Mesendoderm (in vitro differentiated cells): ENCODE measurements around the gene EIF4E1B.

ENCODE experiments used
- DNase-seq: peaks from one replicate; pipeline ENCODE4 v3.0.0; 2013
- H2AK5ac ChIP-seq: 2 replicates; pipeline ENCODE4 v1.6.1; 2013; ENCODE audit warnings: low read length, inconsistent platforms
- H2BK120ac ChIP-seq: 2 replicates; pipeline ENCODE4 v1.6.1; 2013; ENCODE audit warnings: low read depth, mild to moderate bottlenecking, low read length, moderate library complexity, mixed read lengths
- H2BK15ac ChIP-seq: replicated peaks from 2 replicates; pipeline ENCODE4 v1.6.1; 2013; ENCODE audit warnings: low read depth, mild to moderate bottlenecking, moderate library complexity
- H2BK5ac ChIP-seq: 2 replicates; pipeline ENCODE4 v1.6.1; 2013; ENCODE audit warnings: low read length, inconsistent platforms
- H3K18ac ChIP-seq: 2 replicates; pipeline ENCODE4 v1.6.1; 2013; ENCODE audit warnings: mild to moderate bottlenecking, low read length, mixed read lengths
- H3K23ac ChIP-seq: one replicate; pipeline ENCODE4 v1.6.1; 2013; ENCODE audit warnings: low read length
- H3K27ac ChIP-seq: 2 replicates; pipeline ENCODE4 v1.5.1; 2013; ENCODE audit warnings: low read depth, mild to moderate bottlenecking, inconsistent platforms, low read length, moderate library complexity
- H3K27me3 ChIP-seq: 2 replicates; pipeline ENCODE4 v1.6.1; 2013; ENCODE audit warnings: low read length, control low read depth, mild to moderate bottlenecking, inconsistent platforms; ENCODE audit not compliant: insufficient read depth, poor library complexity
- H3K36me3 ChIP-seq: 2 replicates; pipeline ENCODE4 v1.6.1; 2013; ENCODE audit warnings: low read length, inconsistent platforms; ENCODE audit not compliant: control insufficient read depth, insufficient read depth
- H3K4ac ChIP-seq: one replicate; pipeline ENCODE4 v1.6.1; 2013; ENCODE audit warnings: low read depth, mild to moderate bottlenecking, low read length, moderate library complexity
- H3K4me1 ChIP-seq: 2 replicates; pipeline ENCODE4 v1.6.1; 2013; ENCODE audit warnings: low read depth, low read length, inconsistent platforms; ENCODE audit not compliant: control insufficient read depth
- H3K4me2 ChIP-seq: 2 replicates; pipeline ENCODE4 v1.6.1; 2013; ENCODE audit warnings: low read length
- H3K4me3 ChIP-seq: 2 replicates; pipeline ENCODE4 v1.5.1; 2013; ENCODE audit warnings: mild to moderate bottlenecking, low read length
- H3K56ac ChIP-seq: one replicate; pipeline ENCODE4 v1.6.1; 2013; ENCODE audit warnings: low read length
- H3K79me1 ChIP-seq: 2 replicates; pipeline ENCODE4 v1.6.1; 2013; ENCODE audit warnings: low read length, inconsistent platforms
- H3K79me2 ChIP-seq: 2 replicates; pipeline ENCODE4 v1.6.1; 2013; ENCODE audit warnings: mild to moderate bottlenecking, low read length; ENCODE audit not compliant: control insufficient read depth, insufficient read depth
- H3K9ac ChIP-seq: 2 replicates; pipeline ENCODE4 v1.6.1; 2013; ENCODE audit warnings: low read length, inconsistent platforms
- H4K5ac ChIP-seq: one replicate; pipeline ENCODE4 v1.6.1; 2013; ENCODE audit warnings: low read length
- H4K8ac ChIP-seq: one replicate; pipeline ENCODE4 v1.6.1; 2013; ENCODE audit warnings: low read depth, mild to moderate bottlenecking, control low read depth, low read length, moderate library complexity
- whole genome bisulfite sequencing: extraction: QIAGEN DNeasy Blood & Tissue Kit; methylation state at CpG from one replicate; pipeline ENCODE4 v1.1.7; 2013; ENCODE audit warnings: low lambda C conversion rate, missing lambda C conversion rate; ENCODE audit not compliant: insufficient coverage; ENCODE audit errors: extremely low coverage; 5-methylcytosine and 5-hydroxymethylcytosine counted together

Gene EIF4E1B

GRCh38 chr5:176651472-176651980, 21.1 kb downstream of the EIF4E1B start:
- Histone ChIP-seq H3K36me3 (no peaks in the 10 kb centered on the region), H3K18ac (no peak overlapping the region)

DNA sequence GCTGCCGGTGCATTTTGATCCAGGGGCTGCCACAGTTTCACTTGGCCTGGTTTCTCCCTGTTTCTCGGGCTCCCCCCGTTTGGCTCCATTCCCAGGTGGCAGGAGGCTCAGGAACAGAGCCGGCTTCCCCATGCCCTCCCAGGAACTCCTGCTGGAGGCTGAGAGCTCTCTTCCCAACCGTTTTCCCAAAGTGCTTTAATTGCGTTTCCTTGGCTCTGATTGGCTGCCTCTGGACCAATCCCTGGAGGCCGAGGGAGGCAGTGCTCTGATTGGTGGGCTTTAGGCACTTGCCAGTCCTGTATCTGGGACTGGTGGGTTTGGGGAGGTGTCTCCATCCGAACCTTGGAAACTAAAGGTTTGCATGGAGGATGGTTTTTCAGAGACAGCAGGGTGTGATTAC, 21.7 kb downstream of the EIF4E1B start:
- Histone ChIP-seq H3K23ac (no peak overlapping the region), H3K4me2 (no peak overlapping the region), H2BK5ac (no peak overlapping the region), H3K4me3 (no peak overlapping the region), H3K4me1 (no peaks in the 10 kb centered on the region), H3K79me2 (peaks cover 3% of the 10 kb centered on the region), H3K27me3 (no peaks in the 10 kb centered on the region), H2BK120ac (no peak overlapping the region), H4K5ac (no peak overlapping the region), H4K8ac (no peak overlapping the region), H3K56ac (no peak overlapping the region), H3K4ac (no peak overlapping the region), H3K9ac (no peak overlapping the region), H2BK15ac (no peak overlapping the region), H3K36me3 (no peaks in the 10 kb centered on the region), H3K27ac (no peak overlapping the region), H3K18ac (no peak overlapping the region), H3K79me1 (peaks cover 11% of the 10 kb centered on the region), H2AK5ac (no peak overlapping the region)
- WGBS, result no CpG with 5 or more reads among the region's 8 CpGs
- peak; percentile 68 for DNase-seq

More at GRCh38 chr5:176651472-176651980, 21.1 kb downstream of the EIF4E1B start:
- peaks cover 2% of the 10 kb centered on the region for H3K4me1 ChIP-seq
- H3K27me3 ChIP-seq, result no peaks in the 10 kb centered on the region
- no peak overlapping the region for H2BK120ac ChIP-seq
- H3K9ac ChIP-seq, result no peak overlapping the region
- no peak overlapping the region for H3K4me2 ChIP-seq
- no peak overlapping the region for H3K4ac ChIP-seq
- H3K79me1 ChIP-seq, result peaks cover 11% of the 10 kb centered on the region
- no peak overlapping the region for H2BK5ac ChIP-seq
- no CpG with 5 or more reads among the region's 17 CpGs for WGBS
- no peak overlapping the region for H3K27ac ChIP-seq
- H3K56ac ChIP-seq, result no peak overlapping the region
- H4K5ac ChIP-seq, result no peak overlapping the region
- H3K79me2 ChIP-seq, result peaks cover 3% of the 10 kb centered on the region
- H2BK15ac ChIP-seq, result no peak overlapping the region
- H2AK5ac ChIP-seq, result no peak overlapping the region
- DNase-seq, result no peak
- no peak overlapping the region for H3K4me3 ChIP-seq
- H3K23ac ChIP-seq, result no peak overlapping the region
- no peak overlapping the region for H4K8ac ChIP-seq

- no CpG with 5 or more reads among the region's 18 CpGs for WGBS
- H3K56ac ChIP-seq, result no peak overlapping the region
- no peak overlapping the region for H3K27ac ChIP-seq
- no peaks in the 10 kb centered on the region for H3K27me3 ChIP-seq
- H3K4me1 ChIP-seq, result no peaks in the 10 kb centered on the region
- no peak overlapping the region for H3K4me3 ChIP-seq
- DNase-seq, result no peak
- H2BK120ac ChIP-seq, result no peak overlapping the region
- no peak overlapping the region for H2AK5ac ChIP-seq
- H3K4ac ChIP-seq, result no peak overlapping the region
- H3K4me2 ChIP-seq, result no peak overlapping the region
- H3K23ac ChIP-seq, result no peak overlapping the region
- H4K5ac ChIP-seq, result no peak overlapping the region
- no peak overlapping the region for H4K8ac ChIP-seq
- H2BK5ac ChIP-seq, result no peak overlapping the region
- H3K18ac ChIP-seq, result no peak overlapping the region
- no peak overlapping the region for H2BK15ac ChIP-seq
- peaks cover 3% of the 10 kb centered on the region for H3K79me2 ChIP-seq
- H3K36me3 ChIP-seq, result no peaks in the 10 kb centered on the region
- peaks cover 5% of the 10 kb centered on the region for H3K79me1 ChIP-seq
- no peak overlapping the region for H3K9ac ChIP-seq
Measured at GRCh38 chr5:176653401-176654385, 23.2 kb downstream of the EIF4E1B start.

GRCh38 chr5:176654856-176655255, 24.4 kb downstream of the EIF4E1B start:
- H3K36me3 ChIP-seq, result no peaks in the 10 kb centered on the region
- H3K4me1 ChIP-seq, result no peaks in the 10 kb centered on the region
- peaks cover 4% of the 10 kb centered on the region for H3K79me1 ChIP-seq
- H3K79me2 ChIP-seq, result peaks cover 3% of the 10 kb centered on the region
- H3K27ac ChIP-seq, result no peak overlapping the region
- no peaks in the 10 kb centered on the region for H3K27me3 ChIP-seq
- no peak overlapping the region for H3K4me2 ChIP-seq
- H3K9ac ChIP-seq, result no peak overlapping the region
- H3K23ac ChIP-seq, result no peak overlapping the region
- H3K4ac ChIP-seq, result no peak overlapping the region
- H4K8ac ChIP-seq, result no peak overlapping the region
- WGBS, result no CpG with 5 or more reads among the region's 14 CpGs
- no peak overlapping the region for H2AK5ac ChIP-seq
- no peak overlapping the region for H4K5ac ChIP-seq
- H2BK5ac ChIP-seq, result no peak overlapping the region
- H2BK15ac ChIP-seq, result no peak overlapping the region
- H3K56ac ChIP-seq, result no peak overlapping the region
- no peak overlapping the region for H3K4me3 ChIP-seq
- no peak overlapping the region for H3K18ac ChIP-seq
- H2BK120ac ChIP-seq, result no peak overlapping the region
- DNase-seq, result no peak

DNA sequence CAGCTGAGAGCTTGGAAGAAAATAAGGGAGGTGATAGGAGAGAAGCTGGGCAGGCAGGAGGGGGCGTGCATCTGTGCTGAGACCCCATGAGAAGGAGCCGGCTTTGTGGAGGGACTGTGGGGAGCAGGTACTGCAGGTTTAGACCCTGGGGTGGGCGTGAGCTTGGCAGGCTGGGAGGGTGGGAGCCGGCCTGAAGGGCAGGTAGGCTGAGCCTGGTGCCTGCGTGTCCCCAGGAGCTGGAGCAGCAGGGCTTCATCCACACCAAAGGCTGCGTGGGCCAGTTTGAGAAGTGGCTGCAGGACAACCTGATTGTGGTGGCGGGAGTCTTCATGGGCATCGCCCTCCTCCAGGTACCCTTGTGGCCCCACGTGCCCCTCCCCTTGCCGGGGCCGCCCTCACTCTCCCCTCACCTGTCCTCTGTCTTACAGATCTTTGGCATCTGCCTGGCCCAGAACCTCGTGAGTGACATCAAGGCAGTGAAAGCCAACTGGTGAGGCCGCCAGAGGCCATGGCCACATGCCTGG, 26.1 kb downstream of the EIF4E1B start:
- Histone ChIP-seq H3K27ac (no peak overlapping the region), H3K4me2 (no peak overlapping the region), H3K4me1 (no peaks in the 10 kb centered on the region), H2BK120ac (no peak overlapping the region), H3K56ac (no peak overlapping the region), H3K79me2 (no peaks in the 10 kb centered on the region), H2BK15ac (no peak overlapping the region), H3K79me1 (no peaks in the 10 kb centered on the region), H3K27me3 (no peaks in the 10 kb centered on the region), H3K36me3 (no peaks in the 10 kb centered on the region), H4K8ac (no peak overlapping the region), H3K4ac (no peak overlapping the region), H3K9ac (no peak overlapping the region), H3K4me3 (no peak overlapping the region), H2BK5ac (no peak overlapping the region), H4K5ac (no peak overlapping the region), H3K23ac (no peak overlapping the region), H3K18ac (no peak overlapping the region), H2AK5ac (no peak overlapping the region)
- DNase-seq, result no peak
- no CpG with 5 or more reads among the region's 13 CpGs for WGBS
